ENCODE data around the gene QPRT. TPM values are rescaled to one million over a fixed set of nuclear protein-coding genes. Genes with fewer than 3 reads are reported as not detected.

Gene QPRT
- total RNA-seq, 4 donors from 2014 or later: 1.5 to 13.8 (median 2.4) TPM

GRCh38 chr16:29743827-29744531 lies 65.0 kb downstream of the QPRT start:
- TF ChIP-seq CTCF (IDR thresholded peaks at IDR 0.05; ENCODE audit: low read depth): no peak

- no peak for TF ChIP-seq CTCF (IDR thresholded peaks at IDR 0.05; ENCODE audit: low read depth)
Measured at GRCh38 chr16:29744541-29745101, 65.6 kb downstream of the QPRT start.

- no peak for TF ChIP-seq CTCF (IDR thresholded peaks at IDR 0.05; ENCODE audit: low read depth)
Measured at GRCh38 chr16:29745121-29745852, 66.3 kb downstream of the QPRT start.

GRCh38 chr16:29745853-29746345 lies 66.9 kb downstream of the QPRT start, which contains the start of gene C16orf54:
Gene C16orf54, minus strand, starts transcription at chr16:29745990. Its CDS starts 1,039 bp downstream, at chr16:29744951.
- no peak for TF ChIP-seq CTCF (IDR thresholded peaks at IDR 0.05; ENCODE audit: low read depth)

Other genes with a start within 250 kb of the QPRT start
- 10 to 100 TPM; 12.1 to 30.8 (median 19.9) TPM for gene BOLA2, start 224.8 kb upstream of the QPRT start, total RNA-seq
- gene SLX1B, start 224.6 kb upstream of the QPRT start, total RNA-seq: 10 to 100 TPM in 1 of 4 donors, 1 to 10 TPM in 3; 1.6 to 11.6 (median 7.3) TPM
- gene SULT1A4, start 219.3 kb upstream of the QPRT start, total RNA-seq: 10 to 100 TPM in 3 of 4 donors, 1 to 10 TPM in 1; 9.3 to 26.6 (median 14.7) TPM
- gene NPIPB12, start 172.8 kb upstream of the QPRT start, total RNA-seq: 100 to 1,000 TPM in 2 of 4 donors, 10 to 100 TPM in 2; 78.8 to 154 (median 104) TPM
- 1 to 10 TPM; 1.1 to 8.7 (median 1.8) TPM for gene SPN, start 15.9 kb upstream of the QPRT start, total RNA-seq
- gene C16orf54, start 66.8 kb downstream of the QPRT start, total RNA-seq: 1 to 10 TPM in 3 of 4 donors, under 1 TPM in 1; 0.75 to 4.2 (median 1.6) TPM
- gene ZG16, start 99.1 kb downstream of the QPRT start, total RNA-seq: under 1 TPM in 2 of 4 donors, not detected in 2; 0.17 to 0.75 TPM
- gene KIF22, start 111.6 kb downstream of the QPRT start, total RNA-seq: 10 to 100 TPM; 10.6 to 18.1 (median 16.5) TPM
- 10 to 100 TPM; 45.6 to 71.1 (median 62.7) TPM for gene MAZ, start 127.3 kb downstream of the QPRT start, total RNA-seq
- gene PRRT2, start 133.0 kb downstream of the QPRT start, total RNA-seq: 1 to 10 TPM in 2 of 4 donors, under 1 TPM in 1, not detected in 1; 0.19 to 3.5 (median 2.9) TPM
- gene PAGR1, start 137.0 kb downstream of the QPRT start, total RNA-seq: 10 to 100 TPM; 13.5 to 23.6 (median 19.2) TPM
- gene MVP, start 141.3 kb downstream of the QPRT start, total RNA-seq: 100 to 1,000 TPM in 2 of 4 donors, 10 to 100 TPM in 2; 47.1 to 119 (median 103) TPM
- 100 to 1,000 TPM in 1 of 4 donors, 10 to 100 TPM in 3; 57.7 to 107 (median 94.7) TPM for gene CDIPT, start 184.0 kb downstream of the QPRT start, total RNA-seq
- 1 to 10 TPM in 1 of 4 donors, under 1 TPM in 2, not detected in 1; 0.66 to 5.6 (median 0.75) TPM for gene SEZ6L2, start 220.4 kb downstream of the QPRT start, total RNA-seq
- gene ASPHD1, start 221.3 kb downstream of the QPRT start, total RNA-seq: 1 to 10 TPM in 1 of 4 donors, under 1 TPM in 2, not detected in 1; 0.44 to 3.7 (median 0.57) TPM
- 10 to 100 TPM in 3 of 4 donors, 1 to 10 TPM in 1; 5.4 to 26.2 (median 23.3) TPM for gene KCTD13, start 247.0 kb downstream of the QPRT start, total RNA-seq